Skin of body (tissue), 2 donors: Measurements from ENCODE around the gene AGT. TPM values are rescaled to one million over a fixed set of nuclear protein-coding genes. Genes with fewer than 3 reads are reported as not detected.
"Not testable (repeated sequence)": the region's sequence is repeated elsewhere in the genome, so short reads cannot be mapped to it uniquely, and the experiment has no call there.

ENCODE experiments used
- DNase-seq: peaks from one replicate; lab custom pipeline; 2025; lab: John Stamatoyannopoulos, UW
- total RNA-seq: library from RNA; depleted of rRNA; stranded (reverse); fragments of >200 nt; gene quantifications from one replicate; pipeline ENCODE4 v1.2.3, GENCODE V29; 2014

The AGT gene
- total RNA-seq, 1 donor from 2014 or later, result 6.0 TPM

- no peak for DNase-seq
These were observed 30.5 kb upstream of the AGT start for GRCh38 chr1:230744382-230744781.

- DNase-seq, result no peak
These were observed 30.0 kb upstream of the AGT start for GRCh38 chr1:230743899-230744298.

GRCh38 chr1:230739564-230740290 lies 25.8 kb upstream of the AGT start:
- no peak for DNase-seq

GRCh38 chr1:230737622-230738262 lies 23.8 kb upstream of the AGT start:
- DNase-seq, result no peak

GRCh38 chr1:230735447-230735846 lies 21.5 kb upstream of the AGT start:
- DNase-seq, result no peak

GRCh38 chr1:230730977-230731376 lies 17.1 kb upstream of the AGT start:
- DNase-seq, result no peak

GRCh38 chr1:230728710-230729392 lies 14.9 kb upstream of the AGT start:
- peak; percentile 19 for DNase-seq

GRCh38 chr1:230725256-230726012 lies 11.5 kb upstream of the AGT start:
- no peak for DNase-seq

- not testable (repeated sequence) for DNase-seq
These were observed 8.1 kb upstream of the AGT start for GRCh38 chr1:230721849-230722522.

- DNase-seq, result no peak
These were observed 3.3 kb upstream of the AGT start for GRCh38 chr1:230717251-230717650.

- DNase-seq, result not testable (repeated sequence)
These were observed 2.5 kb upstream of the AGT start for GRCh38 chr1:230716453-230716852.

- DNase-seq, result no peak
These were observed 1.6 kb upstream of the AGT start for GRCh38 chr1:230715510-230715909.

- no peak for DNase-seq
These were observed 391 bp downstream of the AGT start for GRCh38 chr1:230713547-230713914.

GRCh38 chr1:230713138-230713537 lies 784 bp downstream of the AGT start:
- DNase-seq, result no peak

- no peak for DNase-seq
These were observed 1.4 kb downstream of the AGT start for GRCh38 chr1:230712470-230712942.

- no peak for DNase-seq
These were observed 2.7 kb downstream of the AGT start for GRCh38 chr1:230711245-230711644.

GRCh38 chr1:230710543-230710904 lies 3.4 kb downstream of the AGT start:
- DNase-seq, result no peak

GRCh38 chr1:230709619-230710542 lies 4.0 kb downstream of the AGT start:
- DNase-seq, result no peak

GRCh38 chr1:230708631-230709580 lies 5.0 kb downstream of the AGT start:
- no peak for DNase-seq
